NCI-H2029 (cell line): ENCODE measurements around the gene SAMD4B.
"Not testable (repeated sequence)": the region's sequence is repeated elsewhere in the genome, so short reads cannot be mapped to it uniquely, and the experiment has no call there.

ENCODE experiments used
- DNase-seq: peaks from one replicate; lab custom pipeline; 2025; lab: John Stamatoyannopoulos, UW

The SAMD4B gene

DNA sequence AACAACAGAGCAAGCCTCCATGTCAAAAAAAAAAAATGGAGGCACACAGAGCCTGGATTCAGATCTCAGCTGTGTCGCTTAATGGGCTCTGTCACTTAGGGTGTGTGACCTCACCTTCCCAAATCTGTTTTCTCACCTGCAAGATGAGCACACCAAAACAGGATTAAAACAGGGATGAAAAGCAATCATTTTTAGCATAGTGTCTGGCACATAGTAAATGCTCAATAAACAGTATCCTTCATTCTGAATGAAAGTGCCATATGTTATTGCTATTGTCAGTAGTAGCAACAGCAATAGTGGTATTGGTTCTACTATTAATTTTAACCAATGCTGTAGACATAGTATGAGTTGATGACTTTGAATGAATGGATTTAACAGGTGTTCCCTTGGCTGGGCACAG is 23.3 kb downstream of the SAMD4B start:
- DNase-seq: no peak

DNA sequence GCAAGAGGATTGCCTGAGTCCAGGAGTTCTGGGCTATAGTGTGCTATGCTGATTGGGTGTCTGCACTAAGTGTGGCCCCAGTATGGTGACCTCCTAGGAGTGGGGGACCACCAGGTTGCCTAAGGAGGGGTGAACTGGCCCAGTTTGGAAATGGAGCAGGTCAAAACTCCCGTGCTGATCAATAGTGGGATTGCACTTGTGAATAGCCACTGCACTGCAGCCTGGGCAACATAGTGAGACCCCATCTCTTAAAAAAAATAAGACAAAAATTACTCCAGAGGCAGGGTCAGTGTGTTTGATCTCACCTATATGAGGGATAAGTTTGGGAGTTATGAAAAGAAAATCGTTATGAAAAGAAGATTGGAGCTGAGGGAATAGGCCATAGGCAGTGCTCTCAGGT is 27.0 kb downstream of the SAMD4B start:
- DNase-seq: no peak

DNA sequence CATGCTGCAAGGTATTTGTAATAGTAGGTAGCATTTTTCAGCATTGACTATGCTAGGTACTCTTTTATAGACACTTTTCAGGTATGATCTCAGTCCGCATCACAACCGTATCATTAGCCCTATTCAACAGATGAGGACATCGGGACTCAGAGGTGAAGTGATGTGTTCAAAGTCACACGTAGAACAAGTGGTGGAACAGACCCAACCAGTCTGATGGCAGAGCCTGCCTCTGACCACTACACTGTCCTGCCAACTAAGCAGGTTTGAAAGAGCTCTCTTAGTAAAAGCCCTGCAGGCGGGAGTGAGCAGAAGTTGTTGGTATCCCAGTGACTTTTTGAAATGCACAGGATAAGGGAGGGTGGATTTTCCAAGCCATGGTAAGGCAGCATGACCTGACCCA is 28.5 kb downstream of the SAMD4B start:
- DNase-seq: no peak

DNA sequence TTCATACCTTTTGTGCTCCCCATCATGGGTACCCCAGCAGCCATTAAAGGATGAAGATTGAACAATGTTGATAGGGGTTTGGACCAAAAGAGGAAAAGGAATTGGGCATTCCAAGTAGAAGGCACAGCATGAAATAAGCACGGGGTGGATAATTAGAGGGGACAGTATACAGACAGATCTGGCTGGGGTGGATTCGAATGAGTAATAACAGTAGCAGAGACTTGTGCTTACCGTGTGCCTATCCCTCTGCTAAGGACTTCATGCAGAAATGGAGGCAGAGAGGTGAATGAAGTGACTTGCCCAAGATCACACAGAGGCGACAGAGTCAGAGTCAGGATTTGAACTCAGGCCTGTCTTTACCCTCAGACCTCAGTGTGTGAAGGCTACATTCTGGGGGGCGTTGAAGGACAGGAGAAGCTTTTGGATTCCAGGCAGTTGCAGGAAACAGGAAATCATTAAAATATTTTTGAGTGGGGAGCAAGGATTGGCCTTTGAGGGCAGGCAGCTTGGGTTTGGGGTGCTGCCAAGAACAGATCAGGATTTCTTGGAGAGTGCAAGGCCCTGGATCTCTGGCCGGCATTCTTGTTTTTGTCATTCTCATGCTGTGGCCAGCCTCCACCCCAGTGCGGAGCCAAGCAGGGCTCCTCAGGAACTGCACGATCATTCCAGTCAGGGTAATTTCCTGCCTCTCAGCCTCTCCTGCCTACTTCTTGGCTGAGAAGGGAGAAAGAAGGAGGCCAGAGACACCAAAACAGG is 30.0 kb downstream of the SAMD4B start:
- DNase-seq: no peak

DNA sequence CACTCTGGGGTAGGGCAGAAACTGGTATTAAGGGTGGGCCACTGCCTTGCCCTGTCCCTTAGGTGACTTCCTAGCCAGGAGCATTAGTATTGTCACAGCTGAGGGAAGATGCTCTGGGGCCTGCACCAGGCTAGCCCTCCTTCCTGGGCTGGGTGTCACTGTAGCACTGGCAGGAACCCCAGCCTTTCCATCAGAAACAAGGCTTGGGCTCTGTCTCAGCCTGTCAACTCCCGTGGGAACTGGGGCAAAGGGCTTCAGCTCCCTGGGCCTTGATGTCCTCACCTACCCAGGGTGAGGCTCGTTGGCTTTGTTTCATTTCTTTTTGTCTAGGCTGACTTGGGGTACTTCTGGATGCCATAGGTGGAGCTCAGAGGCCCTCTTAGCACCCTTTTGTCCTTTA is 30.7 kb downstream of the SAMD4B start:
- no peak for DNase-seq

DNA sequence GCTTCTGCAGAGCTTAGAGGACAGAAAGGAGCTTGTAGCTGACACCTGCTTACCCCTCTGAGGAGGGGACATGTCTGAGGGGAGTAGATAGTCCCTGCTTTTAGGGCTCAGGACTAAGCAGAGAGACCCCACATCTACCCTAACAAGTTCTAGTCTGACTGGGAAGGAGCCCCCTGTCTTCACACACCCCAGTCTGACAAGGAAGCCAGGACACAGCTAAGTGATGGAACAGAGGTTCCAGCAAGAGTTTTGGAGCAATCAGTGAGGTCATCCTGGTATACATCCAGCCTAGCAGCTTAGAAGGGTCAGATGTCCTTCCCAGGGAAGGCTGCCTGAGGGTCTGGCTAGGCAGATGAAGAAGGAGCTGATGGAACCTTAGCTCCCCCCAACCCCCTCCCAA is 33.7 kb downstream of the SAMD4B start:
- DNase-seq: no peak

DNA sequence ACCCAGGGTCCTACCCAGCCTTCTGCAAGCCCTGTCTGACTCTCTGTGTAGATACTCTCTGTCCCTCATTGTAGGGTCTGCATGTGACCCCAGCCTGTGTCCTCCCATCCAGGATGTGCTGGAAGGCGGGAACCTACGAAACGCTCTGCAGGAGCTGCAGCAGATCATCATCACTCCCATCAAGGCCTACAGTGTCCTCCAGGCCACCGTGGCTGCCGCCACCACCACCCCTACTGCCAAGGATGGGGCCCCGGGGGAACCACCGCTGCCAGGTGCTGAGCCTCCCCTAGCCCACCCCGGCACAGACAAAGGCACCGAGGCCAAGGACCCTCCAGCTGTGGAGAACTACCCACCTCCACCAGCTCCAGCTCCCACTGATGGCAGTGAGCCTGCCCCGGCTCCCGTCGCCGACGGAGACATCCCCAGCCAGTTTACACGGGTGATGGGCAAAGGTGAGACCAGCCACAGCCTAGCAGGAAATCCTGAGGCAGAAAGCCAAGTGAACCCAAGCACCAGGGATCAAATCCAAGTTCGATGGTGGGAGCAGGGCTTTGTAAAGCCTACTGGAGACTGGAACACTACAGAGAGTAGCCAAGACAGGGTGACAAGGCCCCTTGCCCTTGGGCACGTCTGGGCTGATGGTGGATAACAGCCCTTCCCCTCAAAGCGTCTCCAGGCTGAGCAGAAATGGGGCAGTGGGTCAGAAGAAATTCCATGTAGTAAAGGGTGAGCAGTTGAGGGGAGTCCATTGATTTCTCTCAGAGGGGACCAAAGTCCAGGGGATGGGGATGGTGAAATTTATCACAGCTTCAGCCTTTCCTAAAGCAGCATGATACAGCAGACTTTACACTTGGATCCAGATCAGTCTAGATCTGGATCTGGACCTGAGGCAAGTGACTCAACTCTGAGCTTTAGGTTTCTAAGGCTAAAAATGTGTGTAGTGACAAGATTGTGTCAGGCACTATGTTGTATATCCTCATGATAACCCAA is 35.4 kb downstream of the SAMD4B start:
- no peak for DNase-seq

DNA sequence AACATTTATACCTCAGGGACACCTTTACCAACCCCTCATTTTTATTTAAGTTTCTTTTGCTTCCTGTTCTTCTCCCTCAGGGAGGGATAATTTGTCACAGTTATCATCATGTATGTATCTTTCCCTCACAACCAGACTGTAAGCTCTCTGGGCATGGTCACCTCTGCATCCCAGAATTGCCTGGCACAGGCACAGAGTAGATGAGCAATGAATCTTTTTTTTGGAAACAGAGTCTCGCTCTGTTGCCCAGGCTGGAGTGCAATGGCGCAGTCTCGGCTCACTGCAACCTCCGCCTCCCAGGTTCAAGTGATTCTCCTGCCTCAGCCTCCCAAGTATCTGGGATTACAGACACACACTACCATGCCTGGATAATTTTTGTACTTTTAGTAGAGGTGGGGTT is 37.1 kb downstream of the SAMD4B start:
- not testable (repeated sequence) for DNase-seq

DNA sequence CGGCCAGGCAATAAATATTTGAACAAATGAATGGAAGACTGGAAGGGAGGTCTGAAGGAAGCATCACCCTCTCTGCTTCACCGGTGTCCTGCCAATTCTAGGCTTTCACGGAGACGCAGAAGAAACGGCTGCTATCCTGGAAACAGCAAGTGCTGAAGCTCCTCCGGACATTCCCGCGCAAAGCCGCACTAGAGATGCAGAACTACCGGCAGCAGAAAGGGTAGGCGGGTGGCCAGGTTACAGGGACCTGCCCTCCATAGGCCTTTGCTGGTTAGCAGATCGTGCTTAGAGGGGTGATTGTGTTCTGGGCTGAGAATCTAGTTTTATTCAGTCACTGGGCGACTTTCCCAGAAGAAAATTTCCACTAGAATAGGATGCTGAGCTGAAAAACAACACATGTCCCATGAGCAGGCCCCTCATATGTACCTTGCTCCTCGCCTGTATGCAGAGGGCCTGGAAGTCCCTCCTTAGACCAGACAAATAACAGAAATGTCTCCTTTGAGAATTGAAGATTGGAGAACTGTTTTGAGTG is 37.7 kb downstream of the SAMD4B start:
- no peak for DNase-seq

DNA sequence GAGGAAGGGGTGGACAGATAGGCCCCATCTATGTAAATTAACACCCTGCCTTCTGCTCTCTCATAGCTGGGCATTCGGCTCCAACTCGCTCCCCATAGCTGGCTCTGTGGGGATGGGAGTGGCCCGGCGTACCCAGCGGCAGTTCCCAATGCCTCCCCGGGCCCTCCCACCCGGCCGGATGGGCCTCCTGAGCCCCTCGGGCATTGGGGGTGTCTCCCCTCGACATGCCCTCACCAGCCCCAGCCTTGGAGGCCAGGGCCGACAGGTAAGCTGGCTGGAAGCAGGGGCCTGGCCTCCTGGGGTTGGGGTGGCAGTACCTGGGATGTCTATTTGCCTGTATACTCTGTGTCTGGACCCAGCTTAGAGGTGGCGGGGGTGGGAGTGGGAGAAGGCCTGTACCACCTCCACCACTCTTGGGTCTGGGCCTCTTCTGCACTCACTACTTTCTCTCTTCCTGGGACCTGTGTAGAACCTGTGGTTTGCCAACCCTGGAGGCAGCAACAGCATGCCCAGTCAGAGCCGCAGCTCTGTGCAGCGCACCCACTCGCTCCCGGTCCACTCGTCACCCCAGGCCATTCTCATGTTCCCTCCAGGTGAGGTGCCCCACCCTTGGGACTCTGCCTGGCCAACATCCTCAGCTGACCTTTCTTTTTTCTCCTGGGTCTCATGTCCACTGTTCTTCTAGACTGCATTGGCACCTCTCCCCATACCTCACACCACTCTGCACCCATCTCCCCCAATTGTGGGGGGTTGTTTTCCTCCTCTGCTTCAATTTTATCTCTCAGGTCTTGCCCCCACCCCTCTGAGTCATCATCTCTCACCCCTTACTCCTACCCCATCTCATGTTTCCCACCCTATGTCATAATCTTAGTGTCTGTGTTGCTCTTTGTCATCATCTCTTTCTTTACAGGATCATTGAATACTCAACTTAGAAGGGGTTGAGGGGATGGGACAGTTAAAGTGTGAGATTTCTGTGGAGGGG is 38.6 kb downstream of the SAMD4B start:
- DNase-seq: no peak

DNA sequence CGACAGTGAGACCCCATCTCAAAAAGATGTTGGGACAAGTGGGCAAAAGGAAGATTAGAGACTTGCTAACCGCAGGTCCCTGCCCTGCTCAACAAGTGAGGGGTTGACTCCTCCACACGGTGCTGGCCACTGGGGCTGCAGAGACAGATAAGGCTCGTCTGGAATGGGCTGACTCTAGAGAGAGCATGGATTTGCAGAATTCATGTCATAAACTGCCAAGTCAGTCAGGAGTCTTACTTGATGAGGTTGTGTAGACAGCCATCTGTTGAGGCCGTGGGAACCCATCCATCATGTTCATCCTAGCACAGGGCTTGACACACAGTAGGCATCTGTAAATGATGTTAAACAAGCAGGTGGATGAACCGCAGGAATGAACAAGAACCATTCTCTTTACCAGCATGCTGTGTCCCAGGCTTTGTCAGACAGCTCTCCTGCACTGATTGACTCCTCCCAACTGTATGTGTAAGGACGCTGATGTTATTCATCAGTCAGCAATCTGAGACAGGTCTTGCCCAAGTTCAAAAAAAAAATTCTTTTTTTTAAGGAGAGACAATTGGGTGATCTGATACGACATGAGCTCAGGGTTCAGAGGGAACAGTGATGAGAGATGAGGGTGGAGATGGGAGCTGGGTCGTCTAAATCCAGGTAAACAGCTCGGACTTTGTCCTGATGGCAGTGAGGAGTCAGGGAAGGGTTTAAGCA is 39.8 kb downstream of the SAMD4B start:
- no peak for DNase-seq

DNA sequence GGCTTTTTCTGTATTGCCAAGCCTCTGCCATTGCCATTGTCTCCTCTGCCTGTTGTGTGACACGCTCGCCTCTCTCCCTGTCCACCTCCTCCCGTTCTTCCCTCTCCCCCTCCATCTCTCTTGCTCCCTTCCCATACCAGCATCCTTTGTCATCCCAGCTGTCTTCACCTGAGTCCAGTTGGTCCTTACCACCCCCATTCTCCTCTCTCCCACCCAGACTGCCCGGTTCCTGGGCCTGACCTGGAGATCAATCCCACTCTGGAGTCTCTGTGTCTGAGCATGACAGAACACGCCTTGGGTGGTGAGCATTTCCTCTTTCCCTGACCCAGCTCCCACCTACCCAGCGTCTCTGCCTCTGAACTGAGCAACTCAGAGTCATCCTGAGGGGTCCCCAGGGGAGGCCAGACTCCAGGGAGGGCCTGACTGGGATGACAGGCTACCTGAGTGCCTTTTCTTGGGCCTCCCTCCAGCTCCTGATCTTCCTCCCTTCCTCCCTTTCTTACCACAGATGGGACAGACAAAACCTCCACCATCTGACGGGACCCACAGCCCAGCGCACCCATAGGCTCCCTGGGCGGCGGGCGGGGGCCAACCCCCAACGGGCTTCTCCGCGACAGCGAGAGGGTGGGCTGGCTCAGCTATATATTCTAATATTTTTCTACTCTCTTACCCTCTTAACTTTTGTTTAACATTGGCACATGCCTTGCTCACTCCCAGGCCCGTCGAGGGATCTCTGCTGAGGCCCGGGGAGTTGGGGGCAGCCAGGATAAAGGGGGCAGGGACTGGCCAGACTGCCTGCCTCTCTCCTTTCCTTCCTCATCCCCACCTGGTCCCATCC is 41.0 kb downstream of the SAMD4B start:
- no peak for DNase-seq

DNA sequence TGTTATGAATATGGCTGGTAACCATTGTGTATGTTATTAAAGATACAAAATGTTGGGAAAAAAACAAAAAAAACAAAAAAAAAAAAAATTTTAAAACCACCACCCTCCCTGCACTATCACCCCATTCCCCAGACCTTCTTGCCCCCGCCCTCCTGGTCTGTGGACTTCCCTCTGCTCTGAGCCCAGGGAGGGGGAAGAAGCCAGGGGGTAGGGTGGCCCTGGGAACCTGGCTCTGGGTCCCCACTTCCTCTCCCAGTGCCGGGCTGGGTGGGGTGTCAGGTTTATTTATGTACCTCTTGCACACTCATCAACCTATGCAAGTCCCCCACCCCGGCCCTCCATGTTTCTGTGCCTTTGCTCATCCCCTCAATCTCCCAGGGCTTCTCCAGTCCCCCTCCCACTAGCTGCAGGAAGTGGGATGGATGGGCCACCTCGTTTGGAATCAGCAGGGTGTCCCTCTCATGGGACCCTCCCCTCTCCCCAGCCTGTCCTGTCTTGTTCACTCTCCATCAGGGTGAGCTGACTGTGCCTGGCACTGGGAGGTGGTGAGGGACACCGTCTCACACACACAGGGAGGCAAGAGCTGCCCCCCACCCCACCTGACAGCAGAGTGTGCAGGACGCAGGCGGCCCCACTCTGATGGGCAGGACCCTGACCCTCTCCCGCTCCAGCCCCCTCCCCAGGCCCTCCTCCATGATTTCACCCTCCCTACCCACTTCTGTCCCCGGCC is 42.8 kb downstream of the SAMD4B start:
- no peak for DNase-seq

DNA sequence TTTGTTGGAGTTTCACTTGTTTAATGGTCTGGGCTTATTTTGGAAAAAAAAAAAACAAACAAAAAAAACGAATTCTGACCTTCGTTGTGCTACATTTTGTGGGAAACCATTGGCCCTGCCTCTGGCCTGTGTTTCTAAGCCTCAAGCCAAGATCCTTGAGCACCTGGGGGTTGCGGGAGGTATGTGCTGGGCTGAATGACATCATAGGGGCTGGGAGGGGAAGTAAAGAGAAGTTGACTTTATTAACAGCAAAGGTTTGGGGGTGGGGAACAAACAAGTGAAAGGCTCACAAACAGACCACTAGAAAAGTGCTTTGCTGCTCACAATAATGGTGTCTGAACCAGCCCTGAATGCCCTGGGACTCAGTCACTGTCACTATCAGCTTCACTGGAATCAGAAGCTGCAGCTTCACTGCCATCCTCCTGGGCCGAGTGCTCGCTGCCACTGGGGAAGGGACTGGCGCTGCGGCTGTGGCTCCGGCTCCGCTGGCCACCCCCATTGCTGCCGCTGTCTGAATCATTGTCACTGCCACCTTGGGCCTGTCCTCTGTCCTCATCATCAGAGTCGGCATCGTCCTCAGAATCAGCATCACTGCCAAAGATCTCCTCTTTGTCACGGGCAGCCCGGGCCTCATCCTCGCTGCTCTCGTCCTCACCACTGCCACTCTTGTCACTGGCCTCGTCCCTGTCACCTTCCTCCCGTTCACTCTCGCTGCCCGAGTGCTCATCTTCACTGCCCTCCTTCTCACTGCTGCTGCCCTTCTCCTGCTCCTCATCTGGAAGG is 43.6 kb downstream of the SAMD4B start:
- no peak for DNase-seq

DNA sequence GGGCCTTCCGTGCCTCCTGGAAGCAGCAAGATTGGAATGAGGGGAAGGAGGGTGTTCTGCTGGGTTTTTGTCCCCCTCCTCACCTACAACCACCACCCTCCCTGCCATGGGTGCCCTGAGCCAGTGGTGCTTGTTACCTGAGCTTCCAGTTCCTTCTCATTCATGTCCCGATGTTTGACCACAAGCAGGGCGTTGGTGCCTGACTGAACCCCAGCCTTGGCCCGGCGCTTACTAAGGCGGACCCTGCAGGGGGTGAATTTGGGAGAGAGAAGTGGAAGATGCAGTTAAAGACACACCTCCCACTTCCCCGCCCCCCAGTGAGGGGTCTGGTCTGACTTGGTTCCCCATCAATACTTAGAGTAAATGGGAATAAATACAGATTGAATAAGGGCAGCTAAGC is 44.3 kb downstream of the SAMD4B start:
- no peak for DNase-seq

DNA sequence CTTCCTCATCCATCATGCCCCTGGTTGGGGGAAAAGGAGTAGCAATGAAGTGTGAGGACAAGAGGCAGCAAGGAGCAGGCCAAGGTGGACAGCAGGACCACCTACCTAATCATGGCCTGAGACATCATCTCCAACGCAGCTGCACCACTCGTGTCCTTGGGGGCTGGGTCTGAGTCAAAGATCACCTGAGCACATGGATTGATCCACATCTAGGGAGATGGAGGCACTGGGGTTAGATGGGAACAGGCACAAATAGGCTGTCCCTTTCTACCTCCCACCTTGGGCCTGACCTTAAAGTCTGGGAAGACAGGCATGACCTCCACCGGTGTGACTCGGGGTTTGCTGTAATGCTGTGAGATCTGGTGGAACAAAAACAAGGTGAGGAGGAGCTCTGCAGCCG is 46.4 kb downstream of the SAMD4B start:
- DNase-seq: no peak

DNA sequence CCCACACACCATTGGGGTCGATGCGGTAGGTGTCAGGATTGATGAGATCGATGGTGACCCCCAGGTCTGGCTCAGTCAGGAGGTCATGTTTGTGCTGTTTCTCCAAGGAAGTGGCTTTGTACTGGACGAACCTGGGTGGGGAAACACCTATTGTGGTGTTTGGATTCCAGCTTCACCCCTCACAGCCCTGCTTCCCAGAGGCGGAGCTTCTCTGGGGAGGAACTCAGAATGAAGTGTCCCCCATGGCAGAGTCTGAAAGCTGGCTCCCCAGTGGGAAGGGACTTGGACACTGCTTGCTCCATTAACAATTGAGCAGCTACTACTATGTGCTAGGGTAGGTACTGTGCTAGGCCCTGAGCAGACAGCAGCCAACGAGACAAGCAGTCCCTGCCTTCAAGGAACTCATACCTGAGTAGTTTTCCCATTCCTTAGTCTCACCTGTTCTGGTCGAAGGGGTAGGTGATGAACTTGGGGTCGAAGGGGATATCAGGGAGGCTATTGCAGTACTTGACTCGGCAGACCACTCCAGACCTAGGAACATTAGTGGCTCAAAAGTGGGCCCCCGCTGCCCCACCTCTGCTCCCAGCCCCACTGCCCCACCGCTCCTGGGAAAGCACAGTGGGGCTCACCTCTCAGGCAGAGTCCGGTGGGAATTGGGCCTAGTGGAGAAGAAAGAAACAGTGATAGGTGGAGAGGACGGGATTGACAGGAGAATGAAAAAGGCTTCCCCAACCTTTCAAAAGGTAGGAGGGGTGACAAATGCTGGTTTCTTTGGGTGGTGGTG is 47.6 kb downstream of the SAMD4B start:
- no peak for DNase-seq

DNA sequence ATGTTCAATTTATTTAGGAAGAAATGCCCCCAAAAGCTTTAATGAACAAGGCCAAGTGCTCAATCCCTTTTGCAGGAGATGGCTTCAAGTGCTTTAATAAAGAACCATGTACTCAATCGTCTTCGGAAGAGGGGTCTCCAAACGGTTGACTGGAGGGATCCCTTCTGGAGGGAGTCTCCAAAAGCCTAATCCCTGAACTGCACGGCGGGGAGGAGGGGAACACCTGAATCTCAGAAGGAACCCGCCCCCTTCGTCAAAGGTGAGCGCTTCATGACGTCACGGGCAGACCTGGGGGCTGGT is 48.2 kb downstream of the SAMD4B start:
- peak; percentile 79 for DNase-seq
